Neural progenitor cell (in vitro differentiated cells): ENCODE data around the gene MINDY4.

Experiments
- CTCF ChIP-seq: fragments of 200-600 bp; sonication (generic); IDR thresholded peaks from 2 replicates; pipeline ENCODE4 v1.5.1; 2017; ENCODE audit warnings: antibody characterized with exemption, mild to moderate bottlenecking
- EZH2 ChIP-seq: fragments of 200-600 bp; sonication (generic); IDR thresholded peaks from 2 replicates; pipeline ENCODE4 v1.6.1; 2017; ENCODE audit warnings: antibody characterized with exemption, mild to moderate bottlenecking, moderate library complexity

DNA sequence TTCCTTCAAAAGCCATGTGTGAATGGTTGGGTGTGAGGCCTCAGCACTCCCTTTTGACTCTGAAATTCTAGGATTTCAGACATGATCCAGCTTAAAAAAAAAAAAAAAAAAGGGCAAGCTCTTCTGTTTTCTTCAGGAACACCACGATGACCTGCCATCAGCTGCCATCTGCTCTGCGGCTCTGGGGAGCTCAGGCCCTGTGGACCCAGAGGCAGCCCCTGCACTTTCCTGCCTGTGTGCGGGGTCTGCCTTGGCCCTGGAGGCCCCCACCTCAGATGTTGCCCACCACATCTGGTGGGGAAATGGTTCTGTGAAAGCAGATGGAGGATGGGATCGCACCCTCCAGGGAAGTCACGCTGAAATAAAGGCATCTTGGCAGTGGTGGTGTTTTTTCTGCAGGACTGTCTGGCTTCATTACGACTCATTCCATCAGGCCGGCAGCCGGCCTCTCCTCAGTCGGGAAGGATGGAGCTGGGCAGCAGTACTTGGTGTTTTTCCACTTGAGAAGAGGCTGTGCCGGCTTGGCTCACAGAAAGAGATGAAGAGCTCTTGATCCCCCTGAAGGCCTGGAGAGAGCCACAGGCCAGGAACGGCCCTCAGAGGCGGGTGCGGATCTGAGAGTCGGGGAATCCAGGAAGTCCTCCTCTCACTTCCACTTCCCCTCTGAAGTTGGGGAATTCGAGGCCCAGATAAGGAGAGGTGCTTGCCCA is 74.4 kb downstream of the MINDY4 start:
- TF ChIP-seq CTCF (no peak), EZH2 (no peak)
